ENCODE data around the gene OSBPL3.

DNA sequence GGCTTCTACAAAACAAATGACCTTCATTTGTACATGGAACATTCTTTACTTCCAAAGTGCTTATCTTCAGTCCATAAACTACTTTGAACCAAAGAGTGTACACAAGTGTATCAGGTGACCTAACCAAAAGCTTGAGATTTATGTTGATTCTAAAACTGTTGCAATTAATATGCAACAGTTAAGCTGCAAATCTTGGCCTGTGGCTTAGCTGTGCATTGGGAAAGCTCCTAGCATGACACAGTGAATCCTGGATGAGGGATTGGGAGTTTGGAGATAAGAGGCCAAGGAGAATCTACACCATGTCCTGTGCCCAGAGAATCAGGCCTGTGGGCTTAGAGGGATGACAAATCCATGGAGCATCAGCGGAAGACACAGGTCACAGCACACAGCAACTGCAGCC, 117.5 kb downstream of the OSBPL3 start:
- TF ChIP-seq EZH2 (IDR thresholded peaks at IDR 0.05; ENCODE audit: low read length): no peak
- TF ChIP-seq, protein P1, sequence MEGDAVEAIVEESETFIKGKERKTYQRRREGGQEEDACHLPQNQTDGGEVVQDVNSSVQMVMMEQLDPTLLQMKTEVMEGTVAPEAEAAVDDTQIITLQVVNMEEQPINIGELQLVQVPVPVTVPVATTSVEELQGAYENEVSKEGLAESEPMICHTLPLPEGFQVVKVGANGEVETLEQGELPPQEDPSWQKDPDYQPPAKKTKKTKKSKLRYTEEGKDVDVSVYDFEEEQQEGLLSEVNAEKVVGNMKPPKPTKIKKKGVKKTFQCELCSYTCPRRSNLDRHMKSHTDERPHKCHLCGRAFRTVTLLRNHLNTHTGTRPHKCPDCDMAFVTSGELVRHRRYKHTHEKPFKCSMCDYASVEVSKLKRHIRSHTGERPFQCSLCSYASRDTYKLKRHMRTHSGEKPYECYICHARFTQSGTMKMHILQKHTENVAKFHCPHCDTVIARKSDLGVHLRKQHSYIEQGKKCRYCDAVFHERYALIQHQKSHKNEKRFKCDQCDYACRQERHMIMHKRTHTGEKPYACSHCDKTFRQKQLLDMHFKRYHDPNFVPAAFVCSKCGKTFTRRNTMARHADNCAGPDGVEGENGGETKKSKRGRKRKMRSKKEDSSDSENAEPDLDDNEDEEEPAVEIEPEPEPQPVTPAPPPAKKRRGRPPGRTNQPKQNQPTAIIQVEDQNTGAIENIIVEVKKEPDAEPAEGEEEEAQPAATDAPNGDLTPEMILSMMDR (optimal IDR thresholded peaks at IDR 0.05 in 1 of 3, IDR thresholded peaks at IDR 0.05 in 1 of 3, conservative IDR thresholded peaks at IDR 0.05 in 1 of 3; ENCODE audit: extremely low read depth in 1 of 3, insufficient read depth in 2 of 3, low read length in 3 of 3): no peak
